DOHH2 (cell line): Measurements from ENCODE around the gene IL18.

Experiments
- CTCF ChIP-seq: fragments of 200-600 bp; sonication (generic); IDR thresholded peaks from one replicate; pipeline ENCODE4 v1.5.1; 2014; ENCODE audit warnings: antibody characterized with exemption, mild to moderate bottlenecking, low read depth, low read length; ENCODE audit not compliant: poor library complexity, severe bottlenecking
- EZH2phosphoT487 ChIP-seq: fragments of 200-600 bp; sonication (generic); IDR thresholded peaks from 2 replicates; pipeline ENCODE4 v1.6.1; 2017; ENCODE audit warnings: borderline replicate concordance, mild to moderate bottlenecking, antibody characterized with exemption, low read length, moderate library complexity, mixed read lengths

DNA sequence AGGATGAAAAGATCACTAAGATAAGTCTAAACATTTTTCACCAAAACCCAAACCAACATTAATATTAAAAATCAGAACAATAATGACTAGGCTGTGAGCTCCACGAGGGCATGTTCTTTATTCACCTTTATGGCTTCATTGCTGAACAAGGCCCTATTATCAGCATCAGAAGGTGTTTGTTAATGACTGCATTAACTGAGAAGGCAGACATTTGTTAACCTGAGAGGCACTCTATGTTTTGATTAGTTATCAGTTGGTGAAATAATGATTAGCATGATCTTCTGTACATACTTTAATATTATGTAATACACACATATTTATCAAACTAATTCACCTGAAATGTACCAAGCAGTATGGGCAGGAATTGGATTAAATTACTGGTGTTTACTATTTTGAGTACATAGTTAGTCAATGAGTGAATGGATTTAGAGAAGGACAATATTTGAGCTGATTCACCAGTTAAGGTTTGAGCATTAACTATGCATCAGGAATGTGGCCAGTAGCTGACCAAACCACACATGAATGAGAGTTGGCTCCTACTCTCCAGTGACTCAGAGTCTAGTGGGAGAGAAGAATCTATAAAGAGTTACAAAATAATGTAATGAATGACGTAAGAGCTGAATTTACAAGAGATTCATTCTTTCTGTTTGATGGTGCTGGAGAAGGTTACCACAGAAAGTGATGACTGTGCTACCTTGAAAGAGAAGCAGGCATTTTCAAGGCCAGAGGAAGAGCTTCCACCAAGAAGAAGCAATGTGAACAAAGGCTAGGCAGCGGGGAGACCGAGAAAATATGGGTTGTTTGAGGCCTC is 6.7 kb downstream of the IL18 start:
- TF ChIP-seq CTCF (no peak), EZH2phosphoT487 (no peak)
